Cerebellar cortex (tissue), 1 donor: ENCODE data around the gene GFOD2.
"Not testable (repeated sequence)": the region's sequence is repeated elsewhere in the genome, so short reads cannot be mapped to it uniquely, and the experiment has no call there.

ENCODE experiments used
- DNase-seq: peaks from one replicate; pipeline ENCODE4 v3.0.0-alpha.2; 2015; ENCODE audit warnings: low spot score

GFOD2 gene

DNA sequence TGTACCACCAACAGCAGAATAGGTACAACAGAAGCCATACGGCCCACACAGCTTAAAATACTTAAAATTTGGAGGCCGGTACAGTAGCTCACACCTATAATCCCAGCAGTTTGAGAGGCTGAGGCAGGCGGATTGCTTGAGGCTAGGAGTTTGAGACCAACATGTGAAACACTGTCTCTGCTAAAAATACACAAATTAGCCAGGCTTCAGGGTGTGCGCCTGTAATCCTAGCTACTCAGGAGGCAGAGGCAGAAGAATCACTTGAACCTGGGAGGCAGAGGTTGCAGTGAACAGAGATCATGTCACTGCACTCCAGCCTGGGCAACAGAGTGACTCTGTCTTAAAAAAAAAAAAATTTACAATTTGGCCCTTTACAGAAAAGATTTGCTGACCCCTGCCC lies 17.0 kb downstream of the GFOD2 start:
- DNase-seq: no peak

DNA sequence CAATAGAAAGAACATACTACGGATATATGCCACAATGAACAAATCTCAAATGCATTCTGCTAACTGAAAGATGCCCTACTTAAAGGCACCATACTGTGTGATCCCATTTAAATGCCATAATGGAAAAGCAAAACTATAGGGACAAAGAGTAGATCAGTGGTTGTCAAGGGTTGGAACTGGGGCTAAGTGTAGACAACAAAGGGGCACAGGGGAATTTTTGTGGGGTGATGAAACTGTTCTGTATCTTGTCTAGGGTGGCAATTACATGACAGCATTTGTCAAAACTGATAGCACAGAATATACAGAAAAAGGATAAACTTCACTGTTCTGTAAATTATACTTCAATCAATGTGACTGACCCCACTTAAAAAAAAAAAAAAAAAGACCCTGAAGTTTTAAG lies 17.7 kb downstream of the GFOD2 start:
- DNase-seq: no peak

GRCh38 chr16:67699265-67699664 lies 19.9 kb downstream of the GFOD2 start:
- DNase-seq: no peak

DNA sequence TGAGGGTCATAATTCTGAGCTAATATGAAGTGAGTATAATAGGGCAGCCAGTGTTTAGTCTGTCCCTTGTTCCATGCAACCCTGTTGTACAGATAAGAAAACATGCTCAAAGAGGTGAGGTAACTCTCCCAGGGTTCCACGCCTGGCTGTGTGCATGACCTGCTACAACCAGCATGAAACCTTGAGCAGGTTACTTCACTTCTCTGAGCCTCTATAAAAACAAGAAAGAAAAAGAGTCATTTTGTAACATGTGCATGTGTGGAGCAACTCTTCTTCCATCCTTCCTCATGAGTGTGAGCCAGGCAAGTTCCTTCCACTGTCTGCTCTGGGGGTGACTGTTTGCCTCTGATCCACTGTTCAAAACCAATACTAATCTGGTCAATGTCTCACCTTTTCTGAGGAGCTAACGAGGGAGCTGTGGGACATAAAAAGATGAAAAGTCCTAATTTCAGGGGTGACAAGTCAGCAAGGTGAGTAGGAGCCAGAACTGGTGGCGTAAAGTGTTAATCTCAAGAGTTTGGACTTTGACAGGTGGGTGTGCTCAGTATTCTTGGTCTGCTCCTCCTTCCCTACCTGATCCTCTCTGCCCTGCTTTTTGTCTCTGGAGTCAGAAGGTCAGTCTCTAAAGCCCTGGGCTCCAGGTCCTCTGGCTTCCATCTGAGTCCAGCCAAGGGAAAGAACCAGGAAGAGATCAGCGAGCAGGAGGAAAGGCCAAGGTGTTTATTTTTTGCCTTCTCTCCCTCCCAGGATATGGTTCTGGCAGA lies 21.5 kb downstream of the GFOD2 start:
- DNase-seq: no peak

- peak; percentile 91 for DNase-seq
These were observed 24.5 kb downstream of the GFOD2 start for GRCh38 chr16:67694611-67695010.

- DNase-seq: not testable (repeated sequence)
These were observed 25.4 kb downstream of the GFOD2 start for GRCh38 chr16:67693517-67694285.

GRCh38 chr16:67685388-67686112 lies 33.6 kb downstream of the GFOD2 start:
- no peak for DNase-seq

GRCh38 chr16:67683767-67684166 lies 35.3 kb downstream of the GFOD2 start:
- no peak for DNase-seq

DNA sequence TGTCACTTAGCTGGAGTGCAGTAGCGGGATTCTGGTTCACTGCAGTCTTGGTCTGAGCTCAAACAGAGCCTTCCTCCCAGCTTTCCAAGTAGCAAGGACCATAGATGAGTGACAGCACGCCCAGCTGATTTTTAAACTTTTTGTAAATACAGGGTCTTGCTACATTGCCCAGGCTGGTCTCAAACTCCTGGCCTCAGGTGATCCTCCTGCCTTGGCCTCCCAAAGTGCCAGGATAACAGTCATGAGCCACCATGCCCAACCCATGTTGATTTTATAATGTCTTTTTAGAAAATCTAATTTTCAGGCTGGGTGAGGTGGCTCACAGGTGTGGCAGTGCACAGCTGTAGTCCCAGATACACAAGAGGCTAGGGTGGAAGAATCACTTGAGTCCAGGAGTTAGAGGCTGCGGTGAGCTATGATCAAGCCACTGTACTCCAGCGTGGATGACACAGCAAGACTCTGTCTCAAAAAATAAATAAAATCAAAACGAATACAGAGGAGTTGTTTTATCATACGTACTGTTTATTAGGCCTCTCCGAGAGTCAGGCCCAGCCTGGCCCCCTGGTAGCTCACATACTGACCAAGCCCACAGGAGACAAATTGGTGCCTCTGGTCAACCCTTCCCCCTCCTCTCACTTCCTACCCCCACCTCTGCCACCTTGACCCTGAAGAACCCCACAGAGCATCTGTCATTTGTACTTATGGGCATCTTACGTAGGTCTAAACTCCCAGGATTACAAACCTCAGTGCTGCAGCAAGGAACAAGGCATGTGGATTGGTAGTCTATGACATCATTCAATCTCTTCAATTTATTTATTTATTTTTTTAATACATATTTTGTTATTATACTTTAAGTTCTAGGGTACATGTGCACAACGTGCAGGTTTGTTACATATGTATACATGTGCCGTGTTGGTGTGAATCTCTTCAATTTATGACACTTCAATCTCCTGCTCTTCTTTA lies 38.9 kb downstream of the GFOD2 start:
- no peak for DNase-seq

GRCh38 chr16:67678354-67679023 lies 40.6 kb downstream of the GFOD2 start:
- DNase-seq: no peak

GRCh38 chr16:67677712-67678111 lies 41.4 kb downstream of the GFOD2 start:
- no peak for DNase-seq

GRCh38 chr16:67676939-67677338 lies 42.2 kb downstream of the GFOD2 start:
- DNase-seq: no peak

DNA sequence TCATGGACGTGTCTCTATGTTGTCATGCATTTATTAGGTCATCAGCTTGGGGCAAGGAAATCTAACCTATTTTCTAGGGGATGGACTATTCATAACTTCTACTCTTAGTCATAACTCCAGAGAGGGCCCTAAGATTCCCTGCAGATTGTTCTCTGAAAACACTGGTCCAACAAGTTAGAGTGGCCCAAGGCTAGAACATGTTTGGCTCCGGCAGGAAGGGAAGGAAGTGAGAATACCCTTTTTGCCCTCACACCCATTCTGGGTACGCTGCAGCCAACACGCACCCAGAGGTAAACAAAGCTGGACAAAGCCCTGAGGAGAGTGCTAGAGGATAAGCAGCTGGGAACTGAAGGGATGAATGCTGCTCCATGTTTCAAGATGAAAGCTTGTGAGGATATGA lies 42.6 kb downstream of the GFOD2 start:
- DNase-seq: no peak

DNA sequence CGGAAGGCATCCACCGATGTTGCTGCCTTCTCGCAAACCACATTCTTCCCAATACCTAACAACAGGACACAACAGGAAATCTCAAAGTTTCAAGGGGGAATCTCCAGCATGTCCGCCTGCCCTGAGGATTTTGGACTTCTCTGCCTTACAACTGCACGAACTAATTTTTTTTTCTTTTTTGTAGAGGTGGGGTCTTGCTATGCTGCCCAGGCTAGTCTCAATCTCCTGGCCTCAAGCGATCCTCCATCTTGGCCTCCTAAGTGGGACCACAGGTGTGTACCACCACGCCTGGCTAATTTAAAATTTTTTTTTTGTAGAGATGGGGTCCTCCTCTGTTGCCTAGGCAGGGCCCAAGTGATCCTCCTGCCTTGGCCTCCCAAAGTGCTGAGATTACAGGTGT lies 43.1 kb downstream of the GFOD2 start:
- DNase-seq: no peak

DNA sequence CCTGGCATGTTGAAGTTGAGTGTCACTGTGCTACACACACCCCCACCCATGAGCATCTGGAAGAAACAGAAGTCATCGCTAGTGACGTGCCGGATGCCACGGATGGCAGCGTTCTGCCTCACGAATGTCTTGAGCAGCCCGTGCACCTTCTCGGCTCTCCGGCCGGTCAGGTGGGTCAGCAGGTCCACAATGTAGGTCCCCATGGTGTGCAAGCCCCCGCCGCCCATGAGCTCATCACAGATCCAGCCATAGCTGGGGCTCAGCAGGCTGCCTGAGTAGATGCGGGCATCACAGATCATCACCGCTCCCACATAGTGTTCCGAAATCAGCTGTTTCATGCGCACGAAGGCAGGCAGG lies 43.6 kb downstream of the GFOD2 start:
- no peak for DNase-seq

GRCh38 chr16:67674851-67675578 lies 44.1 kb downstream of the GFOD2 start:
- DNase-seq: no peak

DNA sequence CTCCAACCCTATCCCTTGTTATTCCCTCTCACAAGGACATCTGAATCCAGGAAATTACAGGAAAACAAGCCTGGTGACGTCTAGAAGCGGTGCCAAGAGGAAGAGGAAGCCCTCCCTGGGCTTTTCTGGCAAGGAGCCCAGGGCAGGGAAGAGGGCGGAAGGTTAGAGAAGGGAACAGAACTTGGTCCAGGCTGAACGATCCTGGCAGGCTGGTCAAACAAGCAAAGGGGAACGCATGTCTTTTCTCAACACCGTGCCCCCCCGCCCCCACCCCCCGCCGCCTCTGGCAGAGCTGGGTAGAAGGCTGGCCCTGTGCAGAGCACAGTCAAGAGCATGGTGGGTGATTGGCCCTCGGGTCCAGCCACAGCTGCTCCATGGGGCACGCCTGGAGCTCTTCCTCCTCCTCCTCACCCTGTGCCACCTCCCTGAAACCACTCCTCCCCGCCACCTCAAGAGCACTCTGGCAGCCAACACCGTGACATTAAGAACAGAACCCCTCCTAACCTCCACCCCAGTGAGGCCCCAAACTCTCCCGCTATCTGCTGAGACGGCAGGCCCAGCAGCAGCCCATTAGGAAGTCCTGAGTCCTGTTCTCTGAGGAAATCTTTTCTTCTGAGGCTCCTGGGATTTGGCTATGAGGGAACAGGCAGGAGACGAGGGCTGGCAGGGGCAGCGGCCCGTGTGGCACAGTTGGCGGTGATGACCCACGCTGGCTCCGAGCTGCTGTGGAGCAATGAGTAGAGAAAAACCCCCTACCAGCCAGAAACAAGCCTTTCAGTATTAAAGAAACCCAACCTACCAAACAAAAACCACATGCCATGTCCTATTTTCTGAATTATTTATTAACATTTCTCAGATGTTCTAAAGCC lies 45.2 kb downstream of the GFOD2 start:
- peak; percentile 73 for DNase-seq

GRCh38 chr16:67672739-67673662 lies 46.1 kb downstream of the GFOD2 start:
- DNase-seq: peak; percentile 89
